ENCODE results near the gene PHACTR3. TPM values are rescaled to one million over a fixed set of nuclear protein-coding genes. Genes with fewer than 3 reads are reported as not detected.

PHACTR3 gene
- total RNA-seq, 1 donor from 2014 or later, result 1.4 TPM

DNA sequence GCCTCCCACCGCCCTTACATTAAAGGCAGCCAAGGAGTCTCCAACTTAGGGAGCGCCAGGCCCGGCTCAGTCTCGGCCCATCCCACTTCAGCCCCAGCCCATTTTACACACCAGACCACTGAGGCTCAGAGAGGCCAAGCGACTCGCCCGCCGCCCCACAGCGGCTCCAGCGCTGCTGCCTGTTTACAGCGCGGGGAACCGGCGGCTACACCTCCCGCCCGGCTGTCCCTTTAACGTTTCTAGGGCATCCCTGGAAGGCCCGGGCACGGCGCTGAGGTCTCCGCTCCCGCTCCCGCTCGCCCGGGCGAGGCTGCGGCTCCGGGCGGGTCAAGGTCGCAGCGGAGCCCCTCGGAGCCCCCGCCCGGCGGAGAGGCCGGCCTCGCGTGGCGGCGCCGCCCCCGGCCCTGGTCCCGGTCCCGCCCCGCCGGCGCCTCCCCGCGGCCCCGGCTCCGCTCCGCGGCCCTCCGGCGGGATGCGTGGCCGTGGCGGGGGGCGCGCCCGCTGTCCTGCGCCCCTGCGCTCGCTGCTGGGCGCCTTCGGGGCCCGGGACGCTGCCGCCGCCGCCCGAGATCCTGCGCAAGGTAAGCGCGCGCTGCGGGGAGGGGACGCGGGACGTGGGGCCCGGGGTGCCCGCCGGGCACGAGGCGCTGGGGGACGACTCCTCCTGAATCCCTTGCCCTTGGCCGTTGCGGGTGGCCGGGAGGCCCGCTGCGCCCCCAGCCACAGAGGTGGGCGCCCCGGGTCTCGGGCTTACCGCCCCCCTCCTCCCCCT lies 27.1 kb upstream of the PHACTR3 start:
- Histone ChIP-seq H3K79me2 (ENCODE audit: low read depth) (no peaks in the 10 kb centered on the region), H3K36me3 (no peaks in the 10 kb centered on the region), H3K4me1 (no peaks in the 10 kb centered on the region), H3K27me3 (peaks cover 100% of the 10 kb centered on the region), H4K20me1 (ENCODE audit: low read depth) (peaks cover 11% of the 10 kb centered on the region), H3K27ac (no peak overlapping the region), H3F3A (ENCODE audit: low read depth) (no peaks in the 10 kb centered on the region), H3K9me3 (ENCODE audit: low read depth) (no peaks in the 10 kb centered on the region), H3K4me3 (peak overlapping the region; percentile 39), H2AFZ (replicated peaks) (no peak overlapping the region), H3K9ac (no peak overlapping the region), H3K4me2 (peak overlapping the region; percentile 70)
- Mint-ChIP-seq H3K27ac (no peak overlapping the region), H3K4me1 (peaks cover 7% of the 10 kb centered on the region), H3K4me3 (peak overlapping the region; percentile 76), H3K36me3 (no peaks in the 10 kb centered on the region), H3K27me3 (ENCODE audit: insufficient read depth, low read depth) (peaks cover 45% of the 10 kb centered on the region), H3K9me3 (peaks cover 3% of the 10 kb centered on the region)
- DNase-seq (ENCODE audit: low spot score), result peak; percentile 27
- TF ChIP-seq, protein P1, sequence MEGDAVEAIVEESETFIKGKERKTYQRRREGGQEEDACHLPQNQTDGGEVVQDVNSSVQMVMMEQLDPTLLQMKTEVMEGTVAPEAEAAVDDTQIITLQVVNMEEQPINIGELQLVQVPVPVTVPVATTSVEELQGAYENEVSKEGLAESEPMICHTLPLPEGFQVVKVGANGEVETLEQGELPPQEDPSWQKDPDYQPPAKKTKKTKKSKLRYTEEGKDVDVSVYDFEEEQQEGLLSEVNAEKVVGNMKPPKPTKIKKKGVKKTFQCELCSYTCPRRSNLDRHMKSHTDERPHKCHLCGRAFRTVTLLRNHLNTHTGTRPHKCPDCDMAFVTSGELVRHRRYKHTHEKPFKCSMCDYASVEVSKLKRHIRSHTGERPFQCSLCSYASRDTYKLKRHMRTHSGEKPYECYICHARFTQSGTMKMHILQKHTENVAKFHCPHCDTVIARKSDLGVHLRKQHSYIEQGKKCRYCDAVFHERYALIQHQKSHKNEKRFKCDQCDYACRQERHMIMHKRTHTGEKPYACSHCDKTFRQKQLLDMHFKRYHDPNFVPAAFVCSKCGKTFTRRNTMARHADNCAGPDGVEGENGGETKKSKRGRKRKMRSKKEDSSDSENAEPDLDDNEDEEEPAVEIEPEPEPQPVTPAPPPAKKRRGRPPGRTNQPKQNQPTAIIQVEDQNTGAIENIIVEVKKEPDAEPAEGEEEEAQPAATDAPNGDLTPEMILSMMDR (IDR thresholded peaks at IDR 0.05), result no peak
- TF ChIP-seq EZH2 (IDR thresholded peaks at IDR 0.05) (peak; percentile 85), EZH2phosphoT487 (IDR thresholded peaks at IDR 0.05) (peak; percentile 70)

DNA sequence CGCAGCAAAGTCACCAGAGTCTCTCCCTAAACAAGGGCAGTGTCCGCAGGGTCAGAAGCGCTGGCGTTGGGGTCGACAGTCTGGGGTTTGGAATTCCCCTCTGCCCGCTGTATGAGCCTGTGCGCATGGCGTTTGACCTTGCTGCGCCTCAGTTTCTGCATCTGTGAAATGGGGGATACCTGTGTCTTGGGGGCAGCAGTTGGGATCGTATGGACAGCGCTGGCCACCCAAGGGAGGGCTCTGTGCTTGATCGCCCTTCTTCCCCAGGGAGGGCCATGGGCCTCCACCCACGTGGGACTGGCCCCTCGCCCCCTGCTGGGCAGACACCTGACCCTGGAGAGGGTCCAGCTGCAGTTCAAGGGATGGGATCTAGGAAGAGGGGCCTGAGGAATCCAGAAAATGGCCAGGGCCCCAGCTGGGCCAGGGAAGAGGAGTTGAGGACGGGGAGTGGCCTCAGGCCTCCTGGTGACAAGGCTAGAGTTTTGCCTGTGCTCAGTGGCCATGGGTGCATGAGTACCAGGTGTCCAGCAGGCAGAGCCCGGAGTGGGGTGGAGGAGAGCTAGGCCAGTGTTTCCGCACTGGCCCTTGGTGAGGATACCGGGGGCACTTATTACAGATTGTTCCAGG lies 26.4 kb upstream of the PHACTR3 start:
- no peaks in the 10 kb centered on the region for H3K36me3 ChIP-seq
- Mint-ChIP-seq H3K27me3 (ENCODE audit: insufficient read depth, low read depth) (peaks cover 44% of the 10 kb centered on the region), H3K4me3 (peak overlapping the region; percentile 41), H3K4me1 (peaks cover 12% of the 10 kb centered on the region), H3K9me3 (peaks cover 3% of the 10 kb centered on the region), H3K27ac (no peak overlapping the region), H3K36me3 (no peaks in the 10 kb centered on the region)
- H4K20me1 ChIP-seq (ENCODE audit: low read depth), result peaks cover 11% of the 10 kb centered on the region
- H3K4me2 ChIP-seq, result peak overlapping the region; percentile 70
- TF ChIP-seq EZH2phosphoT487 (IDR thresholded peaks at IDR 0.05), result peak; percentile 20
- TF ChIP-seq EZH2 (IDR thresholded peaks at IDR 0.05), result peak; percentile 75
- TF ChIP-seq, protein P1 (IDR thresholded peaks at IDR 0.05), result no peak
- no peaks in the 10 kb centered on the region for H3F3A ChIP-seq (ENCODE audit: low read depth)
- no peaks in the 10 kb centered on the region for H3K79me2 ChIP-seq (ENCODE audit: low read depth)
- H3K27me3 ChIP-seq, result peaks cover 100% of the 10 kb centered on the region
- H2AFZ ChIP-seq (replicated peaks), result no peak overlapping the region
- DNase-seq (ENCODE audit: low spot score), result no peak
- H3K4me1 ChIP-seq, result no peaks in the 10 kb centered on the region
- H3K9ac ChIP-seq, result no peak overlapping the region
- H3K4me3 ChIP-seq, result peak overlapping the region; percentile 21
- no peaks in the 10 kb centered on the region for H3K9me3 ChIP-seq (ENCODE audit: low read depth)
- H3K27ac ChIP-seq, result no peak overlapping the region

DNA sequence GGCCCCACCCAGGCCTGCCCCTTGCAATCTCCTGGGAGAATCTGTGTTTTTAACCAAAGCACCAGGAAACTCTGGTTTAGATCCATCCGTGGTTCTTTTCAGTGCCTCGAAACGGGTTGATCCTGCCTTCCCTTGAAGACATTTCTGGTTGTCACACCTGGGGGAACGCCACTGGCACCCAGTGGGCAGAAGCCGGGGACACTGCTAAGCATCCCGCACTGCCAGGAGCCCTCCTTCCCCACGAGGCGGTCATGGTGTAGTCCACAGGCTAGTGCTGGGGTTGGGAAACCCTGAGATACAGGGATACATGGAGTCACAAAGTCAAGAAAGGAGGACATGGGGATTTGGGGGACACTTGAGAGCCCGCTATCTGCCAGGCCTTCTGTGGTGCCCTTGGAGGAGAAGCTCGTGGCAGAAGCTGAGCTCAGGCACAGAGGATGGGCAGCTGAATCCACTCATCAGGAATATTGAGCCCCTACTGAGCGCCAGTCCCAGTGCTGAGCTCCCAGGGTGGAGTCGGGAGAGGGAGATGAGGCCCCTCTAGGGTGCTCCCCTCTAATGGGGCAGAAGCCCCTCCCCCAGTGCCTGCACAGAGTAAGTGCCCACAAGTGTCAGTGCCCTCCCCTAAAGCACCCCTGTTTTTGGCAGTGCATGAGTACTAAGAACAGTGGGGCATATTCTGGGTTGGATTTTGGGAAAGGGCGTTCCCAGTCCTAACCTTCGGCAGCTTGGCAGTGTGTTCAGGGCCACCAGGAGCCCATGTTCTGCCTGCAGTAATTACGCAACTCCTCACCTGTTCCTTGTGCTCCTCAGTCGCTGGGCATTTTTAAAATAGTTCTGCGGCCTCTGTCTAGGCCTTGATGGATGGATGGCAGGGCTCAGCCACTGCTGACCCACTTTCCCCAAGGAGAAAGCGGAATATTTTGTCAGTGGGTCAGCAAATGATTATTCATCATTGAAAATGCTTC lies 25.6 kb upstream of the PHACTR3 start:
- Histone ChIP-seq H3K4me2 (no peak overlapping the region), H3F3A (ENCODE audit: low read depth) (no peaks in the 10 kb centered on the region), H3K36me3 (no peaks in the 10 kb centered on the region), H4K20me1 (ENCODE audit: low read depth) (peaks cover 11% of the 10 kb centered on the region), H3K4me1 (no peaks in the 10 kb centered on the region), H3K27ac (no peak overlapping the region), H3K79me2 (ENCODE audit: low read depth) (no peaks in the 10 kb centered on the region), H3K4me3 (no peak overlapping the region), H2AFZ (replicated peaks) (no peak overlapping the region), H3K9me3 (ENCODE audit: low read depth) (no peaks in the 10 kb centered on the region), H3K9ac (no peak overlapping the region), H3K27me3 (peaks cover 99% of the 10 kb centered on the region)
- peaks cover 3% of the 10 kb centered on the region for H3K9me3 Mint-ChIP-seq
- H3K4me1 Mint-ChIP-seq, result peaks cover 14% of the 10 kb centered on the region
- no peaks in the 10 kb centered on the region for H3K36me3 Mint-ChIP-seq
- H3K27ac Mint-ChIP-seq, result peak overlapping the region; percentile 46
- H3K27me3 Mint-ChIP-seq (ENCODE audit: insufficient read depth, low read depth), result peaks cover 42% of the 10 kb centered on the region
- H3K4me3 Mint-ChIP-seq, result peak overlapping the region; percentile 71
- TF ChIP-seq, protein P1 (IDR thresholded peaks at IDR 0.05), result no peak
- no peak for TF ChIP-seq EZH2phosphoT487 (IDR thresholded peaks at IDR 0.05)
- TF ChIP-seq EZH2 (IDR thresholded peaks at IDR 0.05), result no peak
- no peak for DNase-seq (ENCODE audit: low spot score)

All from neural progenitor cell (in vitro differentiated cells).